K562 (cell line): ENCODE data around the gene EML2. TPM values are rescaled to one million over a fixed set of nuclear protein-coding genes. Genes with fewer than 3 reads are reported as not detected.

Source experiments
- ATAC-seq: fragments of 200-7000 bp; cut with Tn5 transposase; 3 replicates; pipeline ENCODE4 v1.9.1; 2020; ENCODE audit warnings: moderate library complexity
- BruUV-seq: library from RNA; stranded (reverse); fragments of 400-500 nt; replicated peaks from 2 replicates; lab custom pipeline; 2021; lab: Mats Ljungman, UMichigan
- CTCF ChIA-PET: fragments of 300-600 bp; formaldehyde crosslinking; extraction: SDS; loops from one replicate; lab custom pipeline; 2021; ENCODE audit warnings: low intra/inter-chr PET ratio; lab: Yijun Ruan, JAX
- POLR2A ChIA-PET: fragments of 300-600, 350-650 bp; sonication (Branson Sonifier 250); formaldehyde crosslinking; extraction: SDS; loops from one replicate; lab custom pipeline; 2021; ENCODE audit warnings: antibody characterized with exemption, inconsistent platforms; lab: Yijun Ruan, JAX
- DNase-seq, 4 experiments: peaks; one replicate each; pipeline versions ENCODE4 v3.0.0 to v3.0.0-alpha.2; 2011 to 2018; ENCODE audit warnings: low spot score in 3 of 4, mixed read lengths in 3 of 4; ENCODE audit errors: extremely low read depth in 1 of 4
- FAIRE-seq: peaks from 2 replicates; lab custom pipeline; 2011; peaks lifted over from hg19 to GRCh38; lab: Jason Lieb, UNC
- H2AFZ ChIP-seq: 2 replicates; pipeline ENCODE4 v1.6.0; 2011; ENCODE audit warnings: low read depth, low read length, control low read depth, inconsistent platforms
- H3K27ac ChIP-seq: fragments of 200-600 bp; 3 replicates; pipeline ENCODE4 v1.8.0; 2011; ENCODE audit warnings: low read depth, mild to moderate bottlenecking, control low read depth, inconsistent platforms, low read length, moderate library complexity, mixed read lengths; ENCODE audit errors: extremely low read depth
- H3K27me3 ChIP-seq, 2 experiments: fragments of 300-600 bp in 1 of 2; 2 replicates in 1 of 2; 3 replicates in 1 of 2; pipeline versions ENCODE4 v1.6.0 to v1.8.0; 2011; ENCODE audit warnings: inconsistent platforms in 2 of 2, low read length in 2 of 2, mild to moderate bottlenecking in 1 of 2, mixed read lengths in 1 of 2, moderate library complexity in 1 of 2; ENCODE audit not compliant: control insufficient read depth in 2 of 2, insufficient read depth in 2 of 2
- H3K36me3 ChIP-seq: fragments of 300-600 bp; 3 replicates; pipeline ENCODE4 v1.8.0; 2011; ENCODE audit warnings: mild to moderate bottlenecking, low read length, inconsistent platforms; ENCODE audit not compliant: control insufficient read depth, insufficient read depth
- H3K4me1 ChIP-seq, 2 experiments: fragments of 200-600 bp in 1 of 2; replicated peaks in 1 of 2; 2 replicates in 1 of 2; 3 replicates in 1 of 2; pipeline versions ENCODE4 v1.5.1 to v1.8.0; 2011; ENCODE audit warnings: inconsistent platforms in 2 of 2, low read length in 2 of 2, mild to moderate bottlenecking in 1 of 2, mixed read lengths in 1 of 2, moderate library complexity in 1 of 2; ENCODE audit not compliant: control insufficient read depth in 2 of 2, insufficient read depth in 2 of 2
- H3K4me2 ChIP-seq: 2 replicates; pipeline ENCODE4 v1.6.1; 2011; ENCODE audit warnings: low read length, control low read depth, inconsistent platforms, mixed read lengths; ENCODE audit not compliant: insufficient read depth
- H3K4me3 ChIP-seq: fragments of 200-600 bp; sonication (generic), shearing (Covaris generic); 2 replicates; pipeline ENCODE4 v1.5.1; 2016; ENCODE audit warnings: control low read depth, inconsistent platforms
- H3K79me2 ChIP-seq: fragments of 200-600 bp; 3 replicates; pipeline ENCODE4 v1.8.0; 2011; ENCODE audit warnings: low read length, inconsistent platforms; ENCODE audit not compliant: control insufficient read depth, insufficient read depth
- H3K9ac ChIP-seq, 2 experiments: 2 replicates each; pipeline versions ENCODE4 v1.6.0 to v1.6.1; 2011; ENCODE audit warnings: low read depth in 2 of 2, low read length in 2 of 2, control low read depth in 1 of 2, inconsistent platforms in 1 of 2, mild to moderate bottlenecking in 1 of 2, mixed read lengths in 1 of 2; ENCODE audit not compliant: insufficient read depth in 1 of 2
- H3K9me1 ChIP-seq: one replicate; pipeline ENCODE4 v1.6.0; 2011; ENCODE audit warnings: inconsistent platforms, mild to moderate bottlenecking, low read length, moderate library complexity; ENCODE audit not compliant: control insufficient read depth, insufficient read depth
- H3K9me3 ChIP-seq: replicated peaks from 2 replicates; pipeline ENCODE4 v1.5.1; 2011; ENCODE audit warnings: low read depth, low read length, inconsistent platforms; ENCODE audit not compliant: control insufficient read depth, insufficient read depth
- H4K20me1 ChIP-seq: replicated peaks from 2 replicates; pipeline ENCODE4 v1.6.1; 2011; ENCODE audit warnings: low read length, inconsistent platforms, mixed read lengths; ENCODE audit not compliant: control insufficient read depth, insufficient read depth
- ARHGAP35 ChIP-seq: fragments of 450-650 bp; IDR thresholded peaks from 2 replicates; pipeline ENCODE4 v1.6.1; 2018; ENCODE audit not compliant: partially characterized antibody
- ILF3 ChIP-seq: fragments of 450-650 bp; IDR thresholded peaks from 2 replicates; pipeline ENCODE4 v1.6.1; 2018; ENCODE audit warnings: antibody characterized with exemption, mild to moderate bottlenecking, moderate library complexity, borderline replicate concordance
- PHF8 ChIP-seq: fragments of 200-600 bp; sonication (generic); IDR thresholded peaks from 2 replicates; pipeline ENCODE4 v1.6.1; 2012; ENCODE audit warnings: mixed run types, mild to moderate bottlenecking, inconsistent platforms, low read length, moderate library complexity, borderline replicate concordance
- RBM22 ChIP-seq: fragments of 200-400 bp; formaldehyde crosslinking; IDR thresholded peaks from 2 replicates; pipeline ENCODE4 v1.6.1; 2018; ENCODE audit warnings: low read length, low read depth; ENCODE audit not compliant: poor library complexity, severe bottlenecking
- SP2 ChIP-seq: IDR thresholded peaks from 2 replicates; pipeline ENCODE4 v1.6.1; 2011; ENCODE audit warnings: mild to moderate bottlenecking, low read depth, low read length, moderate library complexity; ENCODE audit not compliant: poor library complexity, severe bottlenecking; ENCODE audit errors: extremely low read depth
- SUPT5H ChIP-seq: fragments of 450-650 bp; IDR thresholded peaks from 2 replicates; pipeline ENCODE4 v1.6.1; 2016
- ZNF431 ChIP-seq: sonication (generic); formaldehyde crosslinking; IDR thresholded peaks from 2 replicates; pipeline ENCODE4 v1.8.0; 2022; ENCODE audit warnings: mild to moderate bottlenecking, missing genetic modification reagents
- WGBS: fragments of 100-300 bp; shearing (Covaris generic); methylation state at CpG from one replicate; pipeline ENCODE4 v1.1.6; 2016; ENCODE audit warnings: low coverage, mixed read lengths; ENCODE audit not compliant: insufficient coverage; ENCODE audit errors: missing lambda C conversion rate; 5-methylcytosine and 5-hydroxymethylcytosine counted together
- in situ Hi-C: fragments of 300-500 bp; cut with MboI; formaldehyde crosslinking; loops from 4 replicates; pipeline ENCODE4 v1.15.0; 2018; ENCODE audit warnings: inconsistent platforms, mixed read lengths
- intact Hi-C: fragments of 100-400 bp; cut with micrococcal nuclease; formaldehyde crosslinking; loops from 2 replicates; pipeline ENCODE4 v1.14.2; 2022
- polyA plus RNA-seq, 8 experiments: library from polyadenylated mRNA; depleted of rRNA in 4 of 8; stranded (reverse) in 5 of 8; unstranded in 3 of 8; fragments of >200 nt; fragmentation: Nextera tagmentation in 2 of 8; fragmentation: Illumina TruSeq in 1 of 8; extraction: Ambion mirVana in 2 of 8; extraction: Trizol in 1 of 8; gene quantifications; 2 replicates each; pipeline versions ENCODE4 v1.2.1 to v1.2.3, GENCODE V29; 2011 to 2014; ENCODE audit warnings: inconsistent platforms in 1 of 8, missing spikeins in 1 of 8
- total RNA-seq, 7 experiments: library from RNA; depleted of rRNA in 6 of 7; stranded (reverse); fragments of >200 nt in 6 of 7; fragmentation: Illumina TruSeq in 2 of 7; extraction: Trizol in 2 of 7; gene quantifications; 2 replicates each; pipeline versions ENCODE4 v1.2.1 to v1.2.3, GENCODE V29; 2011 to 2021; ENCODE audit warnings: low replicate concordance in 1 of 7
- TF ChIP-seq, protein P1 (sequence below): fragments of 250-450 bp; sonication (Bioruptor Pico); IDR thresholded peaks from 2 replicates; pipeline ENCODE4 v1.8.0; 2021; ENCODE audit warnings: mild to moderate bottlenecking, moderate library complexity
- TF ChIP-seq, protein P2 (sequence below): fragments of 200-600 bp; sonication (generic); IDR thresholded peaks from one replicate; pipeline ENCODE4 v1.6.1; 2012; ENCODE audit warnings: mild to moderate bottlenecking, low read depth, low read length, inconsistent platforms

EML2 gene
- total and polyA plus RNA-seq, 9 of the 15 experiments (the other 6 are each of a cell fraction or from before 2014, with no cell fraction given) = 2.6 to 69.6 (median 24.8) TPM

DNA sequence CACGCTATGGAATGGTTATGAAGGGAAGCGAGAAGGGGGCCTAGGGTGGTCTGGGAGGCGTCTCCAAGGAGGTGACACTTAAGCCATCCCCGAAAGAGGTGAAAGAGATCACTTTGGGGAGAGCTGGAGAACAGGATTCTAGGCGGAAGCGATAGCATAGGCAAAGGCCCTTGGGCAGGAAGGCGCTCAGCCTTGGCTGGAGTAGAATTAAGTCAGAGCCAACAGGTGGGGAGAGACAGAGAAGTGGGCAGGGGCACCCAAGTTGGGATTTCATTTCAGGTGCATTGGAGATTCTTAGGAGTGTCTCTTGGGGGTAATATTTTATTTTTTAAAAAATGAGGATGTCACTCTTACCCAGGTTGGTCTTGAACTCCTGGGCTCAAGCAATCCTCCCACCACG is 42.9 kb upstream of the EML2 start:
- CTCF ChIA-PET = interaction anchor here (0.7 to 1.3 kb wide), 2 partner anchors 11 to 14 kb away, joined by 3 read pairs; partner anchors contain the start of gene GIPR
- H3K9me1 ChIP-seq = peaks cover 4% of the 10 kb centered on the region
- 0 out of 2 replicates have a peak, but pooled peaks cover 4% of the 10 kb centered on the region for H4K20me1 ChIP-seq
- POLR2A ChIA-PET = interaction anchor here (1.0 to 3.1 kb wide), 5 partner anchors 10 to 89 kb away, joined by 3 to 15 read pairs (median 3); partner anchors contain the start of genes QPCTL, SIX5 and SNRPD2
- no peaks in the 10 kb centered on the region for H3K79me2 ChIP-seq
- no peak overlapping the region for H2AFZ ChIP-seq
- no peaks in the 10 kb centered on the region for H3K27me3 ChIP-seq
- H3K4me1 ChIP-seq = peaks cover 3 to 20% of the 10 kb centered on the region in 2 experiments; a peak in 2 of 5 replicates
- ATAC-seq (peak; percentile 3; the same call in 2 of the 3 replicates), DNase-seq (no peak), FAIRE-seq (no peak)
- 66% methylated on average over 8 of the region's 8 CpGs for WGBS
- H3K4me3 ChIP-seq = 0 out of 2 replicates have a peak overlapping the region, but pooled peaks have one; percentile 20
- peaks cover 60% of the 10 kb centered on the region; the same call in 2 of the 3 replicates for H3K36me3 ChIP-seq
- no TSS peak for BruUV-seq
- H3K9ac ChIP-seq = peak overlapping the region; percentile 26 to 84; a peak in 1 of 4 replicates
- peak overlapping the region; percentile 55; the same call in 1 of the 2 replicates for H3K4me2 ChIP-seq
- H3K27ac ChIP-seq = no peak overlapping the region
- intact Hi-C loops (loop anchor here (2.0 kb wide), 1 partner anchor 39 kb away; no protein-coding TSS in a partner anchor), in situ Hi-C loops (loop anchor here (5.0 kb wide), 1 partner anchor 85 kb away; no protein-coding TSS in a partner anchor)
- no peaks in the 10 kb centered on the region for H3K9me3 ChIP-seq
- TF ChIP-seq SP2 (peak; percentile 4), PHF8 (no peak), ILF3 (no peak), RBM22 (no peak), SUPT5H (0 out of 2 replicates have a peak, but pooled peaks have one; percentile 43), ZNF431 (CRISPR knock-in tag) (no peak), ARHGAP35 (no peak)
- TF ChIP-seq, protein P1, sequence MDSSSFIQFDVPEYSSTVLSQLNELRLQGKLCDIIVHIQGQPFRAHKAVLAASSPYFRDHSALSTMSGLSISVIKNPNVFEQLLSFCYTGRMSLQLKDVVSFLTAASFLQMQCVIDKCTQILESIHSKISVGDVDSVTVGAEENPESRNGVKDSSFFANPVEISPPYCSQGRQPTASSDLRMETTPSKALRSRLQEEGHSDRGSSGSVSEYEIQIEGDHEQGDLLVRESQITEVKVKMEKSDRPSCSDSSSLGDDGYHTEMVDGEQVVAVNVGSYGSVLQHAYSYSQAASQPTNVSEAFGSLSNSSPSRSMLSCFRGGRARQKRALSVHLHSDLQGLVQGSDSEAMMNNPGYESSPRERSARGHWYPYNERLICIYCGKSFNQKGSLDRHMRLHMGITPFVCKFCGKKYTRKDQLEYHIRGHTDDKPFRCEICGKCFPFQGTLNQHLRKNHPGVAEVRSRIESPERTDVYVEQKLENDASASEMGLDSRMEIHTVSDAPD (CRISPR knock-in tag) = no peak
- TF ChIP-seq, protein P2, sequence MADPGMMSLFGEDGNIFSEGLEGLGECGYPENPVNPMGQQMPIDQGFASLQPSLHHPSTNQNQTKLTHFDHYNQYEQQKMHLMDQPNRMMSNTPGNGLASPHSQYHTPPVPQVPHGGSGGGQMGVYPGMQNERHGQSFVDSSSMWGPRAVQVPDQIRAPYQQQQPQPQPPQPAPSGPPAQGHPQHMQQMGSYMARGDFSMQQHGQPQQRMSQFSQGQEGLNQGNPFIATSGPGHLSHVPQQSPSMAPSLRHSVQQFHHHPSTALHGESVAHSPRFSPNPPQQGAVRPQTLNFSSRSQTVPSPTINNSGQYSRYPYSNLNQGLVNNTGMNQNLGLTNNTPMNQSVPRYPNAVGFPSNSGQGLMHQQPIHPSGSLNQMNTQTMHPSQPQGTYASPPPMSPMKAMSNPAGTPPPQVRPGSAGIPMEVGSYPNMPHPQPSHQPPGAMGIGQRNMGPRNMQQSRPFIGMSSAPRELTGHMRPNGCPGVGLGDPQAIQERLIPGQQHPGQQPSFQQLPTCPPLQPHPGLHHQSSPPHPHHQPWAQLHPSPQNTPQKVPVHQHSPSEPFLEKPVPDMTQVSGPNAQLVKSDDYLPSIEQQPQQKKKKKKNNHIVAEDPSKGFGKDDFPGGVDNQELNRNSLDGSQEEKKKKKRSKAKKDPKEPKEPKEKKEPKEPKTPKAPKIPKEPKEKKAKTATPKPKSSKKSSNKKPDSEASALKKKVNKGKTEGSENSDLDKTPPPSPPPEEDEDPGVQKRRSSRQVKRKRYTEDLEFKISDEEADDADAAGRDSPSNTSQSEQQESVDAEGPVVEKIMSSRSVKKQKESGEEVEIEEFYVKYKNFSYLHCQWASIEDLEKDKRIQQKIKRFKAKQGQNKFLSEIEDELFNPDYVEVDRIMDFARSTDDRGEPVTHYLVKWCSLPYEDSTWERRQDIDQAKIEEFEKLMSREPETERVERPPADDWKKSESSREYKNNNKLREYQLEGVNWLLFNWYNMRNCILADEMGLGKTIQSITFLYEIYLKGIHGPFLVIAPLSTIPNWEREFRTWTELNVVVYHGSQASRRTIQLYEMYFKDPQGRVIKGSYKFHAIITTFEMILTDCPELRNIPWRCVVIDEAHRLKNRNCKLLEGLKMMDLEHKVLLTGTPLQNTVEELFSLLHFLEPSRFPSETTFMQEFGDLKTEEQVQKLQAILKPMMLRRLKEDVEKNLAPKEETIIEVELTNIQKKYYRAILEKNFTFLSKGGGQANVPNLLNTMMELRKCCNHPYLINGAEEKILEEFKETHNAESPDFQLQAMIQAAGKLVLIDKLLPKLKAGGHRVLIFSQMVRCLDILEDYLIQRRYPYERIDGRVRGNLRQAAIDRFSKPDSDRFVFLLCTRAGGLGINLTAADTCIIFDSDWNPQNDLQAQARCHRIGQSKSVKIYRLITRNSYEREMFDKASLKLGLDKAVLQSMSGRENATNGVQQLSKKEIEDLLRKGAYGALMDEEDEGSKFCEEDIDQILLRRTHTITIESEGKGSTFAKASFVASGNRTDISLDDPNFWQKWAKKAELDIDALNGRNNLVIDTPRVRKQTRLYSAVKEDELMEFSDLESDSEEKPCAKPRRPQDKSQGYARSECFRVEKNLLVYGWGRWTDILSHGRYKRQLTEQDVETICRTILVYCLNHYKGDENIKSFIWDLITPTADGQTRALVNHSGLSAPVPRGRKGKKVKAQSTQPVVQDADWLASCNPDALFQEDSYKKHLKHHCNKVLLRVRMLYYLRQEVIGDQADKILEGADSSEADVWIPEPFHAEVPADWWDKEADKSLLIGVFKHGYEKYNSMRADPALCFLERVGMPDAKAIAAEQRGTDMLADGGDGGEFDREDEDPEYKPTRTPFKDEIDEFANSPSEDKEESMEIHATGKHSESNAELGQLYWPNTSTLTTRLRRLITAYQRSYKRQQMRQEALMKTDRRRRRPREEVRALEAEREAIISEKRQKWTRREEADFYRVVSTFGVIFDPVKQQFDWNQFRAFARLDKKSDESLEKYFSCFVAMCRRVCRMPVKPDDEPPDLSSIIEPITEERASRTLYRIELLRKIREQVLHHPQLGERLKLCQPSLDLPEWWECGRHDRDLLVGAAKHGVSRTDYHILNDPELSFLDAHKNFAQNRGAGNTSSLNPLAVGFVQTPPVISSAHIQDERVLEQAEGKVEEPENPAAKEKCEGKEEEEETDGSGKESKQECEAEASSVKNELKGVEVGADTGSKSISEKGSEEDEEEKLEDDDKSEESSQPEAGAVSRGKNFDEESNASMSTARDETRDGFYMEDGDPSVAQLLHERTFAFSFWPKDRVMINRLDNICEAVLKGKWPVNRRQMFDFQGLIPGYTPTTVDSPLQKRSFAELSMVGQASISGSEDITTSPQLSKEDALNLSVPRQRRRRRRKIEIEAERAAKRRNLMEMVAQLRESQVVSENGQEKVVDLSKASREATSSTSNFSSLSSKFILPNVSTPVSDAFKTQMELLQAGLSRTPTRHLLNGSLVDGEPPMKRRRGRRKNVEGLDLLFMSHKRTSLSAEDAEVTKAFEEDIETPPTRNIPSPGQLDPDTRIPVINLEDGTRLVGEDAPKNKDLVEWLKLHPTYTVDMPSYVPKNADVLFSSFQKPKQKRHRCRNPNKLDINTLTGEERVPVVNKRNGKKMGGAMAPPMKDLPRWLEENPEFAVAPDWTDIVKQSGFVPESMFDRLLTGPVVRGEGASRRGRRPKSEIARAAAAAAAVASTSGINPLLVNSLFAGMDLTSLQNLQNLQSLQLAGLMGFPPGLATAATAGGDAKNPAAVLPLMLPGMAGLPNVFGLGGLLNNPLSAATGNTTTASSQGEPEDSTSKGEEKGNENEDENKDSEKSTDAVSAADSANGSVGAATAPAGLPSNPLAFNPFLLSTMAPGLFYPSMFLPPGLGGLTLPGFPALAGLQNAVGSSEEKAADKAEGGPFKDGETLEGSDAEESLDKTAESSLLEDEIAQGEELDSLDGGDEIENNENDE = no peak
